ENCODE measurements around the gene IL13RA1. TPM values are rescaled to one million over a fixed set of nuclear protein-coding genes. Genes with fewer than 3 reads are reported as not detected.

IL13RA1 gene
- polyA plus RNA-seq, 3 donors from 2014 or later = 0.96 to 4.2 (median 3.7) TPM

- H3K27me3 Mint-ChIP-seq (ENCODE audit: low read depth in 3 of 3) = peaks cover 0 to 11% (median 3%) of the 10 kb centered on the region in 3 donors
- H3K4me1 Mint-ChIP-seq = no peaks in the 10 kb centered on the region
- no peak overlapping the region for H3K27ac Mint-ChIP-seq
- no peaks in the 10 kb centered on the region for H3K36me3 Mint-ChIP-seq
- H3K4me3 Mint-ChIP-seq = no peak overlapping the region
- no peak for DNase-seq
- H3K9me3 Mint-ChIP-seq = no peaks in the 10 kb centered on the region
Measured at GRCh38 chrX:118736394-118737010, 9.1 kb downstream of the IL13RA1 start.

- DNase-seq = no peak
- Mint-ChIP-seq H3K27me3 (ENCODE audit: low read depth in 3 of 3) (peaks cover 1 to 11% (median 3%) of the 10 kb centered on the region in 3 donors), H3K4me3 (no peak overlapping the region), H3K4me1 (no peaks in the 10 kb centered on the region), H3K36me3 (no peaks in the 10 kb centered on the region), H3K27ac (no peak overlapping the region), H3K9me3 (no peaks in the 10 kb centered on the region)
Measured at GRCh38 chrX:118739577-118739976, 12.2 kb downstream of the IL13RA1 start.

- Mint-ChIP-seq H3K9me3 (no peaks in the 10 kb centered on the region), H3K4me1 (no peaks in the 10 kb centered on the region), H3K4me3 (no peak overlapping the region), H3K36me3 (no peaks in the 10 kb centered on the region), H3K27me3 (ENCODE audit: low read depth in 3 of 3) (peaks cover 1 to 7% (median 2%) of the 10 kb centered on the region in 3 donors), H3K27ac (no peak overlapping the region)
- no peak for DNase-seq
Measured at GRCh38 chrX:118740276-118740889, 13.0 kb downstream of the IL13RA1 start.

GRCh38 chrX:118742176-118742575 is 14.8 kb downstream of the IL13RA1 start:
- DNase-seq = no peak
- no peak overlapping the region for H3K27ac Mint-ChIP-seq
- H3K9me3 Mint-ChIP-seq = no peaks in the 10 kb centered on the region
- no peaks in the 10 kb centered on the region for H3K36me3 Mint-ChIP-seq
- peaks cover 0 to 1% (median 0%) of the 10 kb centered on the region in 3 donors for H3K27me3 Mint-ChIP-seq (ENCODE audit: low read depth in 3 of 3)
- no peak overlapping the region for H3K4me3 Mint-ChIP-seq
- H3K4me1 Mint-ChIP-seq = no peaks in the 10 kb centered on the region

GRCh38 chrX:118745570-118745969 is 18.2 kb downstream of the IL13RA1 start:
- H3K27ac Mint-ChIP-seq = no peak overlapping the region
- no peak overlapping the region for H3K4me3 Mint-ChIP-seq
- no peaks in the 10 kb centered on the region for H3K4me1 Mint-ChIP-seq
- H3K27me3 Mint-ChIP-seq (ENCODE audit: low read depth in 3 of 3) = peaks cover 0 to 1% (median 0%) of the 10 kb centered on the region in 3 donors
- H3K9me3 Mint-ChIP-seq = no peaks in the 10 kb centered on the region
- H3K36me3 Mint-ChIP-seq = no peaks in the 10 kb centered on the region
- no peak for DNase-seq

- peak overlapping the region in 1 of 6 donors; percentile 18 for H3K27ac Mint-ChIP-seq
- H3K4me3 Mint-ChIP-seq = peak overlapping the region in 1 of 5 donors; percentile 44
- H3K4me1 Mint-ChIP-seq = peaks cover 3 to 7% of the 10 kb centered on the region in 2 donors
- H3K36me3 Mint-ChIP-seq = no peaks in the 10 kb centered on the region
- no peak for DNase-seq
- H3K27me3 Mint-ChIP-seq (ENCODE audit: low read depth in 3 of 3) = peaks cover 0 to 2% (median 0%) of the 10 kb centered on the region in 3 donors
- no peaks in the 10 kb centered on the region for H3K9me3 Mint-ChIP-seq
Measured at GRCh38 chrX:118751950-118752783, 24.8 kb downstream of the IL13RA1 start.

- no peak for DNase-seq
- Mint-ChIP-seq H3K27me3 (ENCODE audit: low read depth in 3 of 3) (peaks cover 0 to 2% (median 0%) of the 10 kb centered on the region in 3 donors), H3K9me3 (no peaks in the 10 kb centered on the region), H3K4me3 (no peak overlapping the region), H3K27ac (no peak overlapping the region), H3K4me1 (peaks cover 3 to 7% of the 10 kb centered on the region in 2 donors), H3K36me3 (no peaks in the 10 kb centered on the region)
Measured at GRCh38 chrX:118755633-118756032, 28.2 kb downstream of the IL13RA1 start.

GRCh38 chrX:118756101-118756500 is 28.7 kb downstream of the IL13RA1 start:
- Mint-ChIP-seq H3K27me3 (ENCODE audit: low read depth in 3 of 3) (peaks cover 0 to 2% (median 0%) of the 10 kb centered on the region in 3 donors), H3K4me1 (peaks cover 3 to 7% of the 10 kb centered on the region in 2 donors), H3K36me3 (no peaks in the 10 kb centered on the region), H3K9me3 (no peaks in the 10 kb centered on the region), H3K4me3 (no peak overlapping the region), H3K27ac (no peak overlapping the region)
- no peak for DNase-seq

GRCh38 chrX:118758511-118758910 is 31.1 kb downstream of the IL13RA1 start:
- Mint-ChIP-seq H3K9me3 (no peaks in the 10 kb centered on the region), H3K27me3 (ENCODE audit: low read depth in 3 of 3) (peaks cover 0 to 3% (median 3%) of the 10 kb centered on the region in 3 donors), H3K27ac (no peak overlapping the region), H3K36me3 (no peaks in the 10 kb centered on the region), H3K4me1 (no peaks in the 10 kb centered on the region), H3K4me3 (no peak overlapping the region)
- no peak for DNase-seq

- DNase-seq = no peak
- peaks cover 0 to 3% (median 3%) of the 10 kb centered on the region in 3 donors for H3K27me3 Mint-ChIP-seq (ENCODE audit: low read depth in 3 of 3)
- no peak overlapping the region for H3K27ac Mint-ChIP-seq
- no peaks in the 10 kb centered on the region for H3K4me1 Mint-ChIP-seq
- H3K36me3 Mint-ChIP-seq = no peaks in the 10 kb centered on the region
- no peak overlapping the region for H3K4me3 Mint-ChIP-seq
- H3K9me3 Mint-ChIP-seq = no peaks in the 10 kb centered on the region
Measured at GRCh38 chrX:118760025-118760424, 32.6 kb downstream of the IL13RA1 start.

- no peak for DNase-seq
- Mint-ChIP-seq H3K36me3 (no peaks in the 10 kb centered on the region), H3K4me1 (no peaks in the 10 kb centered on the region), H3K27ac (no peak overlapping the region), H3K9me3 (no peaks in the 10 kb centered on the region), H3K27me3 (ENCODE audit: low read depth in 3 of 3) (peaks cover 3 to 11% (median 5%) of the 10 kb centered on the region in 3 donors), H3K4me3 (no peak overlapping the region)
Measured at GRCh38 chrX:118761939-118762707, 34.7 kb downstream of the IL13RA1 start.

- H3K4me3 Mint-ChIP-seq = no peak overlapping the region
- H3K27ac Mint-ChIP-seq = no peak overlapping the region
- H3K4me1 Mint-ChIP-seq = no peaks in the 10 kb centered on the region
- peaks cover 3 to 16% (median 5%) of the 10 kb centered on the region in 3 donors for H3K27me3 Mint-ChIP-seq (ENCODE audit: low read depth in 3 of 3)
- DNase-seq = no peak
- no peaks in the 10 kb centered on the region for H3K9me3 Mint-ChIP-seq
- no peaks in the 10 kb centered on the region for H3K36me3 Mint-ChIP-seq
Measured at GRCh38 chrX:118763489-118763888, 36.1 kb downstream of the IL13RA1 start.

GRCh38 chrX:118764122-118764521 is 36.7 kb downstream of the IL13RA1 start:
- peaks cover 3 to 16% (median 5%) of the 10 kb centered on the region in 3 donors for H3K27me3 Mint-ChIP-seq (ENCODE audit: low read depth in 3 of 3)
- H3K4me1 Mint-ChIP-seq = no peaks in the 10 kb centered on the region
- no peak overlapping the region for H3K4me3 Mint-ChIP-seq
- no peak for DNase-seq
- H3K36me3 Mint-ChIP-seq = no peaks in the 10 kb centered on the region
- H3K27ac Mint-ChIP-seq = no peak overlapping the region
- no peaks in the 10 kb centered on the region for H3K9me3 Mint-ChIP-seq
